Measurements from ENCODE around the gene RASGRP3.

RASGRP3 gene

DNA sequence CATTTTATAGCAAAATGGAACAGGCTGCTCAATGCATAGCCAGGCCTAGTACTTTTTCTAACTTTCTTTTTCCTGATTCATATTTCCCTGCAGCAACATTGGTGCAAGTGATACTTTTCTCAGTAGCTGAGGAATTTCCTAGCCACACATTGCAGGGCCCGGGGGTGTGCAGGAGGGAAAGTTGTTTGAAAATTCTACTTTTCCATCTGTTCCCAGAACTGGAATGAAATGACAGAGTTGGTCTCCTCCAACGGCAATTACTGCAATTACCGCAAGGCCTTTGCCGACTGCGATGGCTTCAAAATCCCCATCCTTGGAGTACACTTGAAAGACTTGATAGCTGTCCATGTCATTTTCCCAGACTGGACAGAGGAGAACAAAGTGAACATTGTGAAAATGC lies 50.5 kb downstream of the RASGRP3 start:
- peak; percentile 29 for DNase-seq

- no peak for DNase-seq
These were observed 52.0 kb downstream of the RASGRP3 start for GRCh38 chr2:33528441-33528950.

- DNase-seq: no peak
These were observed 53.5 kb downstream of the RASGRP3 start for GRCh38 chr2:33529771-33530481.

DNA sequence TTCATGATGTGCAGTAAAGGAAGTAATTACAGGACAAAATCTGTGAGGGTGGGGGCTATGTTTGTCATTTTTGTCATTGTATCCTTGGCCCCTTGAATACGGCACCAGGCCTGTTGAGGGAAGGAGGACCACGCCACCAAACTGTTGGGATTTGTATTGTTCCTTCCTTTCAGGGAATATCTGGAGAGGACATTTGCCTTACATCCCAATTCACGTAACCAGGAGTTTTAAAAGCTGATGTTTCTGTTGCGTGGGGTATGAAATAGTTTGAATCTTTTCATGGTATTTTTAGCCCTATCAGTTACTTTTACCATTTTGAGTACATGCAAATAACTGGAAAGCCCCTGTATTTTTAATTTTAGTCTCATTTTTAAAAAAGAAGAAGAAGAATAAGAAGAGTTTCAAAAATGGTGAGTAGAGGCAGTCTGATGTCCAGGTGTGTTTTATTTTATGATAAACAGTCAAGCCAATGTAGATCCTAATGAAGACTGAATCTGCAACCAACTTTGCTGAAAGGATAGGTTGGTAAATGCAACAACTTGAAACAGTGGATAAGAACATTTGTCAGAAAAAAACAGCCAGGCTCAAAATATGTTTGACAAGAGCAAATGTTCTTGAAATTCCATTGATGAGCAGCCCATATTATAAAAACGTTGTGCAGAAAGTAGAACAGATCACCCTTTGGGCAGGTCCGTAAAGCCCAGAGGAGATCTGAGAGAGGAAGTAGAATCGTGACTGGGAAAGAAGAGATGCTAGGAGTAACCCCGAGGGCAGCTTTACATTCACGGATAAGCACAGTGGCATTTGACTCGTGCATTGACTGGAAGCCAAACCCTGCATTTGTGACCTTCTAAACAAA lies 54.5 kb downstream of the RASGRP3 start:
- no peak for DNase-seq

DNA sequence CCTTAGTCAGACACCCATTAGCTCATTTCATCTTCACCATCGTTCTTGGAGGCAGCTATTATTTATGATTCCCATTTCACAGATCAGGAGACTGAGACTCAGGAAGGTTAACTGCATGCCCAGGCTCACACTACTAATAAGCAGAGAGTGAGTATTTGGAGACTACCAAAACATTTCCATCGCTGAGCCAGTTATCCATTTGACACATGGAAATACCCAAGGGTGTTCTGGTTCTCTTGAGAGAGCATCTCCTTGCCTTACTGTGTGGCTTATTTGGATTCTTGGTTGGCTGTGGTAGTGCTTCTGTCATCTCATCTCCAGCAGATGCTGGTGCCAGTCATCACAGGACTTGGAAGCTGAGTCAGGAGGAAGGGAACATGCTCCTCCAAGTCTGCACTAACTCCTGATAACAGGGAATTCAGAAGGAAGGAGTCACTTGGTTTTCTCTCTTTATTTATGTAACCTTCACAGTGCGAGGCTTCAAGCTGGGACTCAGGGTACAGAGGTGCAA lies 55.2 kb downstream of the RASGRP3 start:
- DNase-seq: no peak

- no peak for DNase-seq
These were observed 55.7 kb downstream of the RASGRP3 start for GRCh38 chr2:33532146-33532545.

- DNase-seq: no peak
These were observed 56.5 kb downstream of the RASGRP3 start for GRCh38 chr2:33532966-33533365.

DNA sequence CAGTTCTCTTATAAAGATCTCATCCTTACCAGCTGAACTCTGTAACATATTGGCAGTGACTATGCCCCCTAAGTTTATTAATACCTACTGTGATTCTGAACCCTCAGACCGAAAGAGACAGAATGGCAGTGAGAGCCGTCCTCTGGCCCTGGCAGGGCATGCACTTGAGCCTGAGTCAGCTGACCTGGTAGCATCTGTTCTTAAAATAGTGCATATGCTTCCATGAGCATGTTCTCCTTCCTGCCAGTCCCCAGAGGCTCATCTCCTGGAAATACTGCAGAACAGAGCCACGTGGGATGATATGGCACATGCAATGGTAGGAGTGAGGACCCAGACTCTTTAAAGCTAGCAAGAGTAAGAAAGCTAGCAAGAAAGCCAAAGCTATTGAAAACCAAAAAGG lies 59.0 kb downstream of the RASGRP3 start:
- DNase-seq: no peak

DNA sequence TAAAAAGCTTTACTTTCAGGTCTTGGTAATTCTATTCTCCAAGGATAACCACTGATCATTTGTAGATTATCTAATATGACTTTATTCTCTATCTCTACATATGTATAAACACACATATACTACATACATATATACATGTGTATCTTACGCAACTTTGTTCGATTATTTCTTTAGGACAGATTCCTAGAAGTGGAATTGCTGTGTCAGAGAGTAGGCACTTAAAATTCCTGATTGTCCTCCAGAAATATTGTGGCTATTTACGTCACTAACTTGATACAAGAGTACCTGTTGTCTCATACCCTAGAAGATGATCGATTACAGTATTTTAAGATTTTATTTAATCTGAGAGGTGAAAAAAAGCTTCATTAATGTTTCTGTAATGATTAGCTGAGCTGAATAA lies 64.8 kb downstream of the RASGRP3 start:
- no peak for DNase-seq

- DNase-seq: no peak
These were observed 73.8 kb downstream of the RASGRP3 start for GRCh38 chr2:33550206-33550605.

DNA sequence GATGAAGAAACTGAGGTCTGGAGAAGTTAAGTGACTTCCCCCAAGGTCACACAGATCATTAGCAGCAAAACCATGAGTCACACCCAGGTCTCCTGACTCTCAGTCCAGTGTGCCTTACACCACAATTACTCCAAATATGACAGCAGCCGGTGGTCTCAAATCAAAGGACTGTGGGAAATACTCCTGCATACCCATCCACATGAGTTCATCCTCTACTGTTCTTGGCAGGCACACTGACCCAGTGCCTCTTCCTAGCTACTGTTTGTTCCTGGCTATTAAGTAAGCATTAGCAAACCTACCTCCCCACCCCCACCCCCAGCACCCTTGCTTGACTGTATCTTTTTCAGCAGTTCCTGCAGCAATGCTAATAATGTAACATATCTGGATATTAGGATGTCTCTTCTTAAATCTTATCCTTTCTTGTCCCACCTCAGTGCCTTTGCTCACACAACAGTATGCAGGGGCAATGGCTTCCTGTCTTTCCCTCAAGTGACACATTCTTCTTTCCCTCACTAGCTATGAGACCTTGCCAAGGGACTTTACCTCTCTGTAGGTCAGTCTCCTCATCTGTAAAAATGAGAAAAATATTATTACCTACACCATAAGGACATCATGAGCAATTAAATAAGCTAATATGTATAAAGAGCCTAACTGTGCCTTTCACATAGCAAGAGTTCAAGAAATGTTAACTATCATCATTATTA lies 76.5 kb downstream of the RASGRP3 start:
- DNase-seq: no peak

GRCh38 chr2:33555681-33556080 lies 79.2 kb downstream of the RASGRP3 start:
- DNase-seq: no peak

DNA sequence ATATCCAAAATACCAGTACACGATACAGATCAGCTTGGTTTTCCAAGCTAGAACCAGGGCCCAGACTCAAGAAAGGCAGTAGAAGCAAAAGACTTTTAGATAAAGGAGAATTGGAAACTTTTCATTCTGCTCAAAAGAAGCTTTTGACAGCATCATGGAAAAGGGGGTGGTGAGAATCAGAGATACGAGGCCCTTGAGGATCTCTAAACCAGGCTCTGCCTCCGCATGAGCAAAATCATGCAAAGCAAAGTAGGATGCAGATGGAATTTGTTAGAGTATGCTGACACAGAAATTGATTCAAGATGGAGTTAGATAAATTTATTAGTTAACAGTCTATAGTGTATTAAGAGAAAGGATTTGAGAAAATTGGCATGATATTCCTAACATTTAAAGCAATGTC lies 82.9 kb downstream of the RASGRP3 start:
- peak; percentile 33 for DNase-seq

GRCh38 chr2:33560017-33560416 lies 83.6 kb downstream of the RASGRP3 start:
- no peak for DNase-seq

DNA sequence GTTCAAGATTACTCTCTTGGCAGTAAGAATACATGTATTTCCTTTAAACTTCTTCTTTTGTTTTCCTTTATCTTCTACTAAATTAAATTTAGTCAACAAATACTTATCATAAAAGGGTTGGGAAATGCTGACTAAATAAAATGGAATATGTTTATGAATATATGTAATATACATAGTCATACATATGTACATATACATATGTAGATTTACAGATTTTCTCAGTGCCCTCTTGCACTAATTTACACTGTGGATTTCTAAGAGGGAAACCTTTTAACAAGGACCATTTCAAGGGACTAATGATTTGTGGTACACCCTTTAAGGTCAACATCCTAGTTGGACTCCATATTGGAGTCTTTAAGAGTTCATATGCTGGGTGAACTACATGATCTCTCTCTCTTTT lies 85.4 kb downstream of the RASGRP3 start:
- DNase-seq: no peak

GRCh38 chr2:33570681-33571080 lies 94.2 kb downstream of the RASGRP3 start:
- DNase-seq: no peak

DNA sequence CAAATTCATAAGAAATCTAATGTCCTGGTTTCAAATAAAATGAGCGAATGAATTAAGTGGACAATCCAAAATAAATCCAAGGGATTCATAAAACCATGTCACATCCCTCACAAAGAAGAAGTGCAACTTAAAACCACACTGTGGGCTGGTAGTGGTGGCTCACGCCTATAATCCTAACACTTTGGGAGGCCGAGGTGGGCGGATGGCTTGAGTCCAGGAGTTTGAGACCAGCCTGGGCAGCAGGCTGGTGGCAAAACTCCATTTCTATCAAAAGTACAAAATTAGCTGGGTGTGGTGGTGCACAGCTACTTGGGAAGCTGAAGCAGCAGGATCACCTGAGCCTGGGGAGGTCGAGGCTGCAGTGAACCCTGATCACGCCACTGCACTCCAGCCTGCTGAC lies 97.2 kb downstream of the RASGRP3 start:
- DNase-seq: no peak

DNA sequence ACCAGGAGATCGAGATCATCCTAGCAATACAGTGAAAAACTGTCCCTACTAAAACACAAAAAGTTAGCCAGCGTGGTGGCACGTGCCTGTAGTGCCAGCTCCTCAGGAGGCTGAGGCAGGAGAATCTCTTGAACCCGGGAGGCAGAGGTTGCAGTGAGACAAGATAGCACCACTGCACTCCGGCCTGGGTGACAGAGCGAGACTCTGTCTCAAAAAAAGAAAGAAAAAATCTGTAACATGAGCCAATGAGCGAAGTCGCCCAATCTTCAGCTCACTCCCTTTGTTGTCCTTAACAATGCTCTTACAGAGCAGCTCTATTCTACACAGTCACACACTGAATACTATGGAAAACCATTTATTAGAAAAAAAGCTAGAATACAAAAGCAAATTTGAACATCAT lies 100.6 kb downstream of the RASGRP3 start:
- no peak for DNase-seq

GRCh38 chr2:33577668-33578067 lies 101.2 kb downstream of the RASGRP3 start:
- no peak for DNase-seq

DNA sequence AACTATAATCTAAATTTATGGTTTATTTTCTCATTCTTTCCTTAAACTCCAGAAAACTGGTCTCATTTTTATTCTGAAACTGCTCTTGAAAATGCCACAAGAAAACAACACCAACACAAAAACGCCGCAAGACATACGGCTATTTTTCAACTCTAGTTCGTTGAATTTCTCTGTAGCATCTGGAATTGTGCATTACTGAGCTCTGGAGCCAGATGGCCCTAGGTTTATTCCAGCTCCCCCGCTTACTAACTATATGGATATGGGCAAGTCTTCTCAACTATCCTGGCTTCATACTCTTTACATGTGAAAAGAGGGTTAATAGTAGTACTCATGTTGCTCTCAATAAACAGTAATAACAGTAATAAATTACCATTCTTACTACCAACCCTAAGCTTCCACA lies 102.8 kb downstream of the RASGRP3 start:
- no peak for DNase-seq

DNA sequence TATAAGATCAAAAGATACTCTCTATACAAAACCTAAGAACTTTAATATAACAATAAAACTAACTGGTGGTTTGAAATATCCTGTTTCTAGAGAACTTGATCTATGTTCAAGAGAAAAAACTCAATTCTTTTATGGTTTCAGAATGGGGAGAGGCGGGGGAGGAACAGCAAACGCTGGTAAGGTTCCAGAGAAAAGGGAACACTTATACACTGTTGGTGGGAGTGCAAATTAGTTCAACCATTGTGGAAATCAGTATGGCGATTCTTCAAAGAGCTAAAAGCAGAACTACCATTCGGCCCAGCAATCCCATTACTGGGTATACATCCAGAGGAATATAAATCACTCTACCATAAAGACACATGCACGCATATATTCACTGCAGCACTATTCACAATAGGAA lies 105.4 kb downstream of the RASGRP3 start:
- no peak for DNase-seq

GRCh38 chr2:33583194-33583938 lies 106.9 kb downstream of the RASGRP3 start:
- DNase-seq: no peak

GRCh38 chr2:33586766-33587165 lies 110.3 kb downstream of the RASGRP3 start:
- no peak for DNase-seq

Data from femur (tissue), 1 donor.